Stimulated activated CD4-positive, alpha-beta T cell treated with anti-CD3 and anti-CD28 coated beads, Interleukin-1b, Interleukin-23, amount 100 ng/mL, for 1 hour (primary cell): ENCODE results near the gene KIF20B.

Source experiments
- DNase-seq, 2 donors: peaks; one replicate each; pipeline ENCODE4 v3.0.0-alpha.2; 2020; ENCODE audit warnings: low read depth in 2 of 2

Gene KIF20B, protein sequence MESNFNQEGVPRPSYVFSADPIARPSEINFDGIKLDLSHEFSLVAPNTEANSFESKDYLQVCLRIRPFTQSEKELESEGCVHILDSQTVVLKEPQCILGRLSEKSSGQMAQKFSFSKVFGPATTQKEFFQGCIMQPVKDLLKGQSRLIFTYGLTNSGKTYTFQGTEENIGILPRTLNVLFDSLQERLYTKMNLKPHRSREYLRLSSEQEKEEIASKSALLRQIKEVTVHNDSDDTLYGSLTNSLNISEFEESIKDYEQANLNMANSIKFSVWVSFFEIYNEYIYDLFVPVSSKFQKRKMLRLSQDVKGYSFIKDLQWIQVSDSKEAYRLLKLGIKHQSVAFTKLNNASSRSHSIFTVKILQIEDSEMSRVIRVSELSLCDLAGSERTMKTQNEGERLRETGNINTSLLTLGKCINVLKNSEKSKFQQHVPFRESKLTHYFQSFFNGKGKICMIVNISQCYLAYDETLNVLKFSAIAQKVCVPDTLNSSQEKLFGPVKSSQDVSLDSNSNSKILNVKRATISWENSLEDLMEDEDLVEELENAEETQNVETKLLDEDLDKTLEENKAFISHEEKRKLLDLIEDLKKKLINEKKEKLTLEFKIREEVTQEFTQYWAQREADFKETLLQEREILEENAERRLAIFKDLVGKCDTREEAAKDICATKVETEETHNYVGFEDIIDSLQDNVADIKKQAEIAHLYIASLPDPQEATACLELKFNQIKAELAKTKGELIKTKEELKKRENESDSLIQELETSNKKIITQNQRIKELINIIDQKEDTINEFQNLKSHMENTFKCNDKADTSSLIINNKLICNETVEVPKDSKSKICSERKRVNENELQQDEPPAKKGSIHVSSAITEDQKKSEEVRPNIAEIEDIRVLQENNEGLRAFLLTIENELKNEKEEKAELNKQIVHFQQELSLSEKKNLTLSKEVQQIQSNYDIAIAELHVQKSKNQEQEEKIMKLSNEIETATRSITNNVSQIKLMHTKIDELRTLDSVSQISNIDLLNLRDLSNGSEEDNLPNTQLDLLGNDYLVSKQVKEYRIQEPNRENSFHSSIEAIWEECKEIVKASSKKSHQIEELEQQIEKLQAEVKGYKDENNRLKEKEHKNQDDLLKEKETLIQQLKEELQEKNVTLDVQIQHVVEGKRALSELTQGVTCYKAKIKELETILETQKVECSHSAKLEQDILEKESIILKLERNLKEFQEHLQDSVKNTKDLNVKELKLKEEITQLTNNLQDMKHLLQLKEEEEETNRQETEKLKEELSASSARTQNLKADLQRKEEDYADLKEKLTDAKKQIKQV (N-terminal part only)

DNA sequence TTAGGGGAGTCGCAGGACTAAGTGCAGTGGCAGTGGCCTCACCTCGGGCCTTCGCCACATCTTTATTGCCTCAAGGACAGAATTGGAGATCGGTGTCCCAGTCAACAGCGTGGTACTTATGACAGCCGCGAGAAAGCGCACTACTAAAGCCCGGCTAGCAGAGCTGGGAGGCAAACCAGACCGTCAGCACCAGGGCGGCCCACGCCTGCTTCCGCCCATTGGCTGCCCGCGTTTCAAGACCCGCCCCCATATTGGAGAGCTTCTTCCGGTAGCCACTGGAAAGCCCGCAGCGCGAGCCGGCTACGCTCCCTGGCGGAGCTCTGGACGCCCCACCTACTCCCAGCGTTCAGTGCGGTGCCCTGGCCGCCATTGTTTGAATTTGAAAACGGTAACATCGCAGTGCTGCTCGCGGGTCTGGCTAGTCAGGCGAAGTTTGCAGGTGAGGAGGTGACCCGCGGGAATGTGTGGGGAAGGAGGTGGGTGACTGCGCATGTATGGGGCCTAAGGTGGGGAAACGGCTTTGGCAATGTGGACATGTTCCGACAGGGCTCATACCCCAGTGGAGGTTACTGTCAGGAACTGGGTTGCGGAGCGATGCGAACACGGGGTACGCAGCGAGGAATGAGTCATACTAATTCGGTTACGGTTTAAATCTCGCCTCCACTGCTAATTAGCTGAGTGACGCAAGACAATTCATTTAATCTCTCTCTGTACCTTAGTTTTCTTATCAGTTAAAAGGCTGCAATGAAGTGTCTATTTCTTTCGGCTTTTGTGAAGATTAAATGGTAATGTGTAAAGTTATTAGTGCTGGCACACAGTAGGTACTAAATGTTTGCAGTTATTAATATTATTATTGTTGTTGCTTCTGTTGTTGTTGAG is at the start of gene KIF20B:
KIF20B (plus strand) TSS at position 349 of the 879 bp plus-strand sequence. CDS start 3,705 bp downstream, outside the sequence.
- DNase-seq = peak; percentile 80 to 82

- no peak for DNase-seq
These were observed 49.3 kb upstream of the KIF20B start for GRCh38 chr10:89651916-89652573.

DNA sequence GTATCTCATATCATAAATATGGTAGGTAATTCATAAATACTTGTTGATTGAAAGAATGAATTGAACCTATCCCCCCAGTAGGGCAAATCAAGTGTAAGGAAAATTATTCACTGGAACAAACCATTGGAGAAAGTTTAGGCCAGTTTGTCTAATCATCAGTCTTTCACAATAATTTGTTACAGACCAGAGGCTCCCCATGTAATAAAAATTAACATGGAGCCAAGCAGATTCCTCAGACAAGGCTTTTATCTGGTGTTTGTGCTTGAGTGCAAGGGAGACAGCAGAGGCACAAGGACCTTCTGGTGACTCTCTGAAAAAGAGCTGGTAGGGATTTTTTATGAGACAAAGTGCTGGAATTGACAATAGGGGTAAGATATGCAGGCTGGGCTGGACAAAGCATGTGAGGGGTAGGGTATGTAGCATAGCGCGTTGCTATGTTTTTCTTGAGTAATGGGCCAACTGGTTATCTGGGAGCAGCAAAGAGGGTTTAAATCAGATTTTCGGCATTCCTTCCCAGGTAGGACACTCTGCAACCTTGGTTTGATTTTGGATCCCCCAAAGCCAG is 48.5 kb upstream of the KIF20B start:
- no peak for DNase-seq

DNA sequence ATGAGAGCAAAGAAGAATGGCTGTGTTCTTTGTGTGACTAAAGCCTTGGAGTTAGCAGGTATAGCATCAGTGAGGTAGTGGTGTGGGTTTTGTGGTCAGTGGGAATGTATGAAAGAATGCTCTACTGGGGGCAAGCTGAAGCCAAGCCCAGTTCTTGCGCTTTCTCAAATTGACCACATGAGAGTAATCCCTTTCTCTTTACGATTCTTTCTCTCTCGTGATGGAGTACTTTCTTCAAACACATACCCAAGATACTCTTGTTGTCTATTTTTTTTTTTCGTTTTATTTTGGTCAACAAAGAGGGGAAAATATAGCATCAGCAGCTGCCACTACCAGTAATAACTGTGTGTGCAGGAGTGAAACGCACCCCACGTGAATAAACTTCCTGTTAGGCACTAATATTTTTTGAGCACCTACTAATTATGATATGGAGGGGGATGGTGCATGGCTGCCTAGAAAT is 48.0 kb upstream of the KIF20B start:
- DNase-seq = no peak

- no peak for DNase-seq
These were observed 45.7 kb upstream of the KIF20B start for GRCh38 chr10:89655722-89656121.

GRCh38 chr10:89657302-89657701 is 44.1 kb upstream of the KIF20B start:
- no peak for DNase-seq

DNA sequence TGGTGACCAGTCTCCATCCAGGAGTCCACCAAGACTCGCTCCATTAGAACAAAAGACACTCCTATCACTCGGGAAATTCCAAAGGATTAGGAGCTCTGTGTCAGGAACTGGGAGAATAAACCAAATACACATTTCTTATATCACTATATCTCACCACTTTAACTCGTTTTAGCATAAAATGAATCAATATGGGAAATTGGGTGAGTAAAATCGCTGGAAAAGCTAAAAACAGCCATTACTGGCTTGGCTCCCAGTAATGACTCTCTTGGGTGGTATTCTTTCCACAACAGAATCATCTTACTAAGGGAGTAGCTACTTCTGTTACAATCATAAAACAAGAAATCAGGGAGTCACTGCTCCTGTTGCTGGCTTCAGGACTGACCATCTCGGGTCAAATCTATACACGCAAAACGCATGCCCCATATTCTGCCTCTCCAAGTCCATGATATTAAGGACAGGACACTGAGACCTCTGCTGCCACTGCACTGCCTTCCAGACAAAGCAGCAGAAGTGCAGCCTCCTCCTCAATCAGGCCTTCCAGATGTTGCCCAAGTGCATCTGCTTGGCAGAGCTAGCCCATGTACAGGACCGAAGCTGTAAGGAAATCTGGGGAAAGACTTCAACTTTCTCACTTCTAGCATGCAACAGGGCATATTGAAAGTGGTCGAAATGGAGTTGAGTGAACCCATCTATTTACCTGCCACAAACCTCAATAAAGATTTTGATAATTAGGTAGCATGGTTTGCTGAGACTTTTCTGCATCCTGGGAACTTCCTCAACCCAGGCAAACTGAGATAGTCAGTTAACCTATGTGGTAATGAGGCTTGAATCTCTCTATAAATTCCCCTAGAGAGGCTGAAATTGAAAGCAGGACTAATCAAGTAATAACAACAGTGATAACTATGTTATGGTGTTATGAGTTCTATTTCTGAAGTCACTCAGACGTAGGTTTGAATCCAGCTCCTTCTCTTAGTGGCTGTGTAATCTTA is 42.0 kb upstream of the KIF20B start:
- no peak for DNase-seq

GRCh38 chr10:89662596-89662995 is 38.8 kb upstream of the KIF20B start:
- DNase-seq = no peak

DNA sequence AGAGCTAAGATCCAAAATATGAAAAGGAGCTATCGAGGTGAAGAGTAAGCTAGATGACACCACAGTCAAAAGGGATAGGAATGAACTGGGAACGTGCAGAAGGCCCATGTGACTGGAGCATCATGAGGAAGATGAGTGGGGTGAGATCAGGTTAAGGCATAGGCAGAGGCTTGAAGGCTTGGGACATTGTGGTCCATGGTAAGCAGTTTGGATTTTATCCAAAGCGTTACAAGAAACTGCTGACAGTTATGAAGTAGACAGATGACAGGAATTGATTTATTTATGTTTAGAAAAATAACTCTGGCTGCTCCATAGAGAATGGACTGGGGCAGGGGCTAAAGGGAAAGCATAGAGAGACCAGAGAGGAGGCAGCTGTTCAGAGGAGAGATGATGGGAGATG is 38.2 kb upstream of the KIF20B start:
- DNase-seq = no peak

GRCh38 chr10:89664203-89664602 is 37.2 kb upstream of the KIF20B start:
- DNase-seq = no peak

- no peak for DNase-seq
These were observed 36.1 kb upstream of the KIF20B start for GRCh38 chr10:89665302-89665701.

- DNase-seq = no peak
These were observed 35.3 kb upstream of the KIF20B start for GRCh38 chr10:89666138-89666537.

DNA sequence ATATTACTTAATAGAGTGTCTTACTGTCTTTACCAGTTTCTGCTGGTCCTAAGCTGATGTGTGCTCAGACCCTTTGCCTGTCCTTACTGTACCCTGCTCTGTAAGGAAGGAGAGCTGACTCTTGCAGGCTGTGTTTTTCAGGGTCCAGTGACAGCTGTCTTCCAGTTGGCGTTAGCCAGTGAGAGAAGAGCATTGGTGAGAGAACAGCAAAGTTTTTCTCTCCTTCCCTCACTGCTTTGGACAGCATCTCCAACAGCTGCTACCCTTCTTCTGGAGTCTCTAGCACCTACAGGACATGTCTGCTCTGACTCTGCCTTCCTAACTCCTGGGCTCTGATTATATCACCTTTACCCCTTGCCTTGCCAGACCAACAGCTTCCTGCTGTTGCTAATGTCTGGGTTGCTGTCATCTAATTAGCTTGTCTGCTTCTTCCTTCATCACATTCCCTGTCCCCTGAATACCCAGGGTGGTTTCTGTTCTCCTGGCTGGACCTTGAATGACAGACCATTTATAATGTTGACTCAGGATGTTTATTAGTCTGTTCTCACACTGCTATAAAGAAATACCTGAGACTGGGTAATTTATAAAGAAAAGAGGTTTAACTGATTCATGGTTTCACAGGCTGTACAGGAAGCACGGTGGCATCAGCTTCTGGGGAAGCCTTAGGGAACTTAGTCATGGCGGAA is 32.9 kb upstream of the KIF20B start:
- no peak for DNase-seq

DNA sequence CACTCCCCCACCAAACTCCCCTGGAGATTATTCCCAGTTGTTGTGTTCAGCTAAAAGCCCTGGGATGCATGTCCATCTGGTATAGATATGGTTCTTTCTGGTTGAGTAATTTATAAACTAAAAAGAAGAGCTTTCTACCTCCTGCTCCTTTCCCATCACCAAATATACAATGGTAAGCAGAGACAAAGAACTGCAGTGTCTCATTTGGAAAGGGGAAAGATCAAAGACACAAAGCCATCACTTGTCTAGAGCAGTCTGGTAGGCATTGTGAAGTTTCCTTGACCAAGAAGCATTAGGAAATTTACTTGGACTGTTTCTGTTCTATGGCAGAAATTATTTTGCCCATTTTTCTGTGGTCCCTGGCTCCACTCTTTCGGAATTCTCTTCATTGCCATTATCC is 31.4 kb upstream of the KIF20B start:
- DNase-seq = no peak

DNA sequence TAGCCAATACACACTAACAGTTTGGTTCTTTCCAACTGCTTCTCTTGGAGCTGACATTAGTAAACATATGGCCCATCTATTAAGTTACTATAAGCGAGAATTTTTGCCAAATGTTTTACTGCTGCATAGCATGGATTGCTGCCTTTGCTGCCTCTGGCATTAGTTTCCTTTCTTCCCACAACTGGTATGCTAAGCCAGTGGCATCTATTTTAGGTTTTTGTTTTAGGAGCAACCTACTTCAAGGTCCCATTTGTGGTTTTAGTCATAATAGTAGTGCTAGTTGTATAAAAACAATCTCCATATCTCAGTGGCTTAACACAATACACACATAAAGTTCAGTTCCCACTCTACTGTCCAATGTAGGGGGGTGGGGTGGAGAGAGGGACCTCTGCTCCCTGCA is 30.5 kb upstream of the KIF20B start:
- no peak for DNase-seq

- DNase-seq = no peak
These were observed 24.0 kb upstream of the KIF20B start for GRCh38 chr10:89677341-89677740.

GRCh38 chr10:89679986-89680385 is 21.4 kb upstream of the KIF20B start:
- no peak for DNase-seq

DNA sequence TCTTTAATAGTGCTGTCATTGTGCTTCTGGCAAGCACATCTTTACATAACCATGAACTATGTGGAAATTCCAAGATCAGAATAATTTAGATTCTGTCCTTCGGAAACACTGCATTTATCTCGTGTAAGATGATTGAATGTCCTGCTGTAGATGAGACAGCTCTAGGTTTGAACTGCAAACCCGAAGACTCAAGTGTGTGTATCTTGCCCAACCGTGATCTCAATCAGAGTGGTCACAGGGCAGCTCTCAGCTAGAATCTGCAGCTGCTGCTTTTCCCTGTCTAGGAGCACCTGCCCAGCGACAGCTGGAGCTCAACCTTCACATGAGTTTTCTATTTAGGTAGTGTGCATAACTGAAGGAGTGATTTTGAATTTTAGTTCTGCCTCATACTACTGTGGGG is 17.5 kb upstream of the KIF20B start:
- DNase-seq = no peak
